Transverse colon (tissue), 4 donors: Measurements from ENCODE around the gene ANKRD12. TPM values are rescaled to one million over a fixed set of nuclear protein-coding genes. Genes with fewer than 3 reads are reported as not detected.

Experiments
- DNase-seq: peaks from one replicate; pipeline ENCODE4 v3.0.0-alpha.2; 2019
- H3K27ac ChIP-seq, 4 donors: fragments of 200-600 bp; sonication (generic); 2 replicates each; pipeline ENCODE4 v1.5.1; 2016 to 2018; ENCODE audit warnings: inconsistent platforms in 4 of 4
- H3K27me3 ChIP-seq: fragments of 200-600 bp; sonication (generic); 2 replicates; pipeline ENCODE4 v1.5.1; 2017; ENCODE audit warnings: inconsistent platforms
- H3K36me3 ChIP-seq, 4 donors: fragments of 200-600 bp; sonication (generic); 2 replicates each; pipeline ENCODE4 v1.5.1; 2017 to 2019; ENCODE audit warnings: inconsistent platforms in 4 of 4
- H3K4me1 ChIP-seq, 4 donors: fragments of 200-600 bp; sonication (generic); 2 replicates each; pipeline ENCODE4 v1.5.1; 2017 to 2020; ENCODE audit warnings: inconsistent platforms in 4 of 4
- H3K4me3 ChIP-seq, 4 donors: fragments of 200-600 bp; sonication (generic); 1 replicate in 1 of 4; 2 replicates in 3 of 4; pipeline versions ENCODE4 v1.5.1 to v1.6.1; 2017 to 2019; ENCODE audit warnings: inconsistent platforms in 4 of 4
- H3K9me3 ChIP-seq, 2 donors: fragments of 200-600 bp; sonication (generic); 2 replicates each; pipeline ENCODE4 v1.5.1; 2017 to 2019; ENCODE audit warnings: inconsistent platforms in 2 of 2
- CTCF ChIP-seq, 5 experiments: fragments of 200-600 bp in 3 of 5; fragments of 450-650 bp in 2 of 5; sonication (generic) in 3 of 5; IDR thresholded peaks; 1 replicate in 2 of 5; 2 replicates in 3 of 5; pipeline ENCODE4 v1.5.1; 2016 to 2017; ENCODE audit warnings: antibody characterized with exemption in 5 of 5, inconsistent platforms in 3 of 5, mild to moderate bottlenecking in 2 of 5, moderate library complexity in 1 of 5
- EP300 ChIP-seq: sonication (generic); formaldehyde crosslinking; IDR thresholded peaks from one replicate; pipeline ENCODE4 v1.6.1; 2017; ENCODE audit warnings: antibody characterized with exemption, low read depth
- POLR2A ChIP-seq: fragments of 450-650 bp; IDR thresholded peaks from one replicate; pipeline ENCODE4 v1.6.1; 2016; ENCODE audit warnings: antibody characterized with exemption, mild to moderate bottlenecking, moderate library complexity
- POLR2AphosphoS5 ChIP-seq, 3 donors: sonication (generic); formaldehyde crosslinking; IDR thresholded peaks; one replicate each; pipeline ENCODE4 v1.6.1; 2016; ENCODE audit warnings: antibody characterized with exemption in 3 of 3
- WGBS, 2 donors: methylation state at CpG; one replicate each; pipeline ENCODE4 v1.1.5; 2018; ENCODE audit warnings: low coverage in 1 of 2; 5-methylcytosine and 5-hydroxymethylcytosine counted together
- in situ Hi-C, 4 donors: fragments of 200-750 bp; cut with MboI; loops; one replicate each; pipeline versions ENCODE4 v1.15.0 to v1.15.1; 2017; ENCODE audit warnings: low sequenced_read_pairs in 3 of 4, low pct_ligation_motif_present in 1 of 4, low pct_unique_long_range_greater_than_20kb in 1 of 4
- intact Hi-C: fragments of 100-400 bp; cut with DNase I; formaldehyde crosslinking; loops from one replicate; pipeline ENCODE4 v1.15.1; 2023; ENCODE audit warnings: low total_unique reads
- total RNA-seq, 4 donors: library from RNA; depleted of rRNA; stranded (reverse); fragments of >200 nt; gene quantifications; one replicate each; pipeline ENCODE4 v1.1.0, GENCODE V29; 2016

The ANKRD12 gene
- total RNA-seq, 4 donors from 2014 or later: 17.5 to 91.8 (median 59.1) TPM

DNA sequence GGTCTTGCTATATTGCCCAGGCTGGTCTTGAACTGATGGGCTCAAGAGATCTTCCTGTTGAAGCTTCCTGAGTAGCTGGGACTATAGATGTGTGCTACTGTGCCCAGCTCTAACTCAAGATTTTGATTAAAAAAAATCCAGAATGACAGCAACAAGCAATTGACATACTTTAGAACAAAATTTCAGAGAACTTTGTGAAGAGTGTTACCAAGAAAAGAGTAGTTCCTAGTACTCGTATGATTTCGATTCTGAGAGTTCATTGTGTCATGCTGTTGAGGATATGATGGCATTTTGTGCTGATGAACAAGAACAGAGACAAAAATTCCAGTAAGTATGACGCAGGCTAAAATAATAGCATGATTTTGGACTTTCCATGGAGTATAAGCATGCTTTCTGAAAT is 107.8 kb downstream of the ANKRD12 start:
- WGBS, 2 donors: 74 to 85% methylated on average over 3 of the region's 3 CpGs

GRCh38 chr18:9248661-9249060 is 112.1 kb downstream of the ANKRD12 start:
- Histone ChIP-seq H3K4me3 (no peak overlapping the region), H3K36me3 (peaks cover 0 to 16% (median 0%) of the 10 kb centered on the region in 4 donors), H3K27ac (no peak overlapping the region), H3K4me1 (no peaks in the 10 kb centered on the region), H3K27me3 (no peaks in the 10 kb centered on the region), H3K9me3 (no peaks in the 10 kb centered on the region)
- TF ChIP-seq POLR2AphosphoS5 (IDR thresholded peaks at IDR 0.05) (no peak), EP300 (no peak), POLR2A (no peak), CTCF (IDR thresholded peaks at IDR 0.05) (no peak)
- DNase-seq: no peak
- 93 to 96% methylated on average over 3 to 4 of the region's 4 CpGs for WGBS, 2 donors
- intact Hi-C loops (no loop called here), in situ Hi-C loops (no loop called here)

More for the DNA sequence above, 107.8 kb downstream of the ANKRD12 start:
- Histone ChIP-seq H3K4me1 (no peaks in the 10 kb centered on the region), H3K27me3 (no peaks in the 10 kb centered on the region), H3K27ac (no peak overlapping the region), H3K36me3 (peaks cover 0 to 3% (median 0%) of the 10 kb centered on the region in 4 donors), H3K4me3 (no peak overlapping the region), H3K9me3 (no peaks in the 10 kb centered on the region)
- no peak for TF ChIP-seq CTCF (IDR thresholded peaks at IDR 0.05)
- in situ Hi-C loops: no loop called here
- intact Hi-C loops: no loop called here
- no peak for DNase-seq

- Histone ChIP-seq H3K27me3 (no peaks in the 10 kb centered on the region), H3K27ac (no peak overlapping the region), H3K4me3 (no peak overlapping the region), H3K4me1 (no peaks in the 10 kb centered on the region), H3K36me3 (peaks cover 0 to 22% (median under 1%) of the 10 kb centered on the region in 4 donors), H3K9me3 (no peaks in the 10 kb centered on the region)
- in situ Hi-C loops (no loop called here), intact Hi-C loops (no loop called here)
- no peak for DNase-seq
- no peak for TF ChIP-seq EP300
- no peak for TF ChIP-seq CTCF (IDR thresholded peaks at IDR 0.05)
- no peak for TF ChIP-seq POLR2AphosphoS5 (IDR thresholded peaks at IDR 0.05)
- TF ChIP-seq POLR2A: no peak
- 90 to 93% methylated on average over 2 of the region's 2 CpGs for WGBS, 2 donors
Observed at GRCh38 chr18:9249254-9249653, 112.7 kb downstream of the ANKRD12 start.

- DNase-seq: no peak
- Histone ChIP-seq H3K27ac (no peak overlapping the region), H3K9me3 (no peaks in the 10 kb centered on the region), H3K27me3 (no peaks in the 10 kb centered on the region), H3K4me1 (no peaks in the 10 kb centered on the region), H3K36me3 (peaks cover 0 to 21% (median 5%) of the 10 kb centered on the region in 4 donors), H3K4me3 (no peak overlapping the region)
- intact Hi-C loops (no loop called here), in situ Hi-C loops (no loop called here)
- WGBS, 2 donors: 65 to 75% methylated on average over 3 of the region's 3 CpGs
- TF ChIP-seq POLR2A (no peak), EP300 (no peak), POLR2AphosphoS5 (IDR thresholded peaks at IDR 0.05) (no peak), CTCF (IDR thresholded peaks at IDR 0.05) (no peak)
Observed at GRCh38 chr18:9259173-9259572, 122.6 kb downstream of the ANKRD12 start.
